ENCODE data around the gene GVQW3.

DNA sequence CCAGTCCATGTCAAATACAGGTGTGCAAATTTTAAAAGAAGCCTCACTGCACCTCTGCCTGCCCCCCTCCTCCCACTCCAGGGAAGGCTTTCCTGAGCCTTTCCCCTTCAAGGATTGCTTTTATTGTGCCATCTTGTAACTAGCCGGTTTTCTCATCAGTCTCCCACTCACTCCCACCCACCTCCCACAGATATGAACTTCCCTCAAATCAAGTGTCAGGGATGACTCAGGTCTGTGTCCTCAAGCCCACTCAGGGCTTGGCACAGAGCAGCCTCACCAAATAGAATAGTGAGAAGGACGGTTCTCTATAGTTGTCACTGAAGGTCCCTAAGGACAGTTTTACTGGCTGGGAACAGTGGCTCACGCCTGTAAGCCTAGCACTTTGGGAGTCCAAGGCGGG is 43.2 kb upstream of the GVQW3 start:
- no peak for TF ChIP-seq NR2C2 (CRISPR knock-in tag; IDR thresholded peaks at IDR 0.05)
- no peak for TF ChIP-seq FOXK1 (CRISPR knock-in tag; IDR thresholded peaks at IDR 0.05)
- TF ChIP-seq, protein P1, sequence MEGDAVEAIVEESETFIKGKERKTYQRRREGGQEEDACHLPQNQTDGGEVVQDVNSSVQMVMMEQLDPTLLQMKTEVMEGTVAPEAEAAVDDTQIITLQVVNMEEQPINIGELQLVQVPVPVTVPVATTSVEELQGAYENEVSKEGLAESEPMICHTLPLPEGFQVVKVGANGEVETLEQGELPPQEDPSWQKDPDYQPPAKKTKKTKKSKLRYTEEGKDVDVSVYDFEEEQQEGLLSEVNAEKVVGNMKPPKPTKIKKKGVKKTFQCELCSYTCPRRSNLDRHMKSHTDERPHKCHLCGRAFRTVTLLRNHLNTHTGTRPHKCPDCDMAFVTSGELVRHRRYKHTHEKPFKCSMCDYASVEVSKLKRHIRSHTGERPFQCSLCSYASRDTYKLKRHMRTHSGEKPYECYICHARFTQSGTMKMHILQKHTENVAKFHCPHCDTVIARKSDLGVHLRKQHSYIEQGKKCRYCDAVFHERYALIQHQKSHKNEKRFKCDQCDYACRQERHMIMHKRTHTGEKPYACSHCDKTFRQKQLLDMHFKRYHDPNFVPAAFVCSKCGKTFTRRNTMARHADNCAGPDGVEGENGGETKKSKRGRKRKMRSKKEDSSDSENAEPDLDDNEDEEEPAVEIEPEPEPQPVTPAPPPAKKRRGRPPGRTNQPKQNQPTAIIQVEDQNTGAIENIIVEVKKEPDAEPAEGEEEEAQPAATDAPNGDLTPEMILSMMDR (IDR thresholded peaks at IDR 0.05): no peak
- TF ChIP-seq ZBTB21 (CRISPR knock-in tag; IDR thresholded peaks at IDR 0.05; ENCODE audit: borderline replicate concordance): no peak
- no peak for TF ChIP-seq RELA (CRISPR knock-in tag; IDR thresholded peaks at IDR 0.05; ENCODE audit: borderline replicate concordance)
- no peak for TF ChIP-seq TEAD1 (CRISPR knock-in tag; IDR thresholded peaks at IDR 0.05)
- TF ChIP-seq, protein P2, sequence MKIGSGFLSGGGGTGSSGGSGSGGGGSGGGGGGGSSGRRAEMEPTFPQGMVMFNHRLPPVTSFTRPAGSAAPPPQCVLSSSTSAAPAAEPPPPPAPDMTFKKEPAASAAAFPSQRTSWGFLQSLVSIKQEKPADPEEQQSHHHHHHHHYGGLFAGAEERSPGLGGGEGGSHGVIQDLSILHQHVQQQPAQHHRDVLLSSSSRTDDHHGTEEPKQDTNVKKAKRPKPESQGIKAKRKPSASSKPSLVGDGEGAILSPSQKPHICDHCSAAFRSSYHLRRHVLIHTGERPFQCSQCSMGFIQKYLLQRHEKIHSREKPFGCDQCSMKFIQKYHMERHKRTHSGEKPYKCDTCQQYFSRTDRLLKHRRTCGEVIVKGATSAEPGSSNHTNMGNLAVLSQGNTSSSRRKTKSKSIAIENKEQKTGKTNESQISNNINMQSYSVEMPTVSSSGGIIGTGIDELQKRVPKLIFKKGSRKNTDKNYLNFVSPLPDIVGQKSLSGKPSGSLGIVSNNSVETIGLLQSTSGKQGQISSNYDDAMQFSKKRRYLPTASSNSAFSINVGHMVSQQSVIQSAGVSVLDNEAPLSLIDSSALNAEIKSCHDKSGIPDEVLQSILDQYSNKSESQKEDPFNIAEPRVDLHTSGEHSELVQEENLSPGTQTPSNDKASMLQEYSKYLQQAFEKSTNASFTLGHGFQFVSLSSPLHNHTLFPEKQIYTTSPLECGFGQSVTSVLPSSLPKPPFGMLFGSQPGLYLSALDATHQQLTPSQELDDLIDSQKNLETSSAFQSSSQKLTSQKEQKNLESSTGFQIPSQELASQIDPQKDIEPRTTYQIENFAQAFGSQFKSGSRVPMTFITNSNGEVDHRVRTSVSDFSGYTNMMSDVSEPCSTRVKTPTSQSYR (CRISPR knock-in tag; IDR thresholded peaks at IDR 0.05): no peak
- no peak for TF ChIP-seq ZNF317 (CRISPR knock-in tag; IDR thresholded peaks at IDR 0.05; ENCODE audit: borderline replicate concordance, low read depth)
- no peak for TF ChIP-seq ZNF121 (CRISPR knock-in tag; IDR thresholded peaks at IDR 0.05)
- no peak for TF ChIP-seq MXD4 (CRISPR knock-in tag; IDR thresholded peaks at IDR 0.05; ENCODE audit: borderline replicate concordance)
- TF ChIP-seq, protein P3, sequence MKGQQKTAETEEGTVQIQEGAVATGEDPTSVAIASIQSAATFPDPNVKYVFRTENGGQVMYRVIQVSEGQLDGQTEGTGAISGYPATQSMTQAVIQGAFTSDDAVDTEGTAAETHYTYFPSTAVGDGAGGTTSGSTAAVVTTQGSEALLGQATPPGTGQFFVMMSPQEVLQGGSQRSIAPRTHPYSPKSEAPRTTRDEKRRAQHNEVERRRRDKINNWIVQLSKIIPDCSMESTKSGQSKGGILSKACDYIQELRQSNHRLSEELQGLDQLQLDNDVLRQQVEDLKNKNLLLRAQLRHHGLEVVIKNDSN (CRISPR knock-in tag; IDR thresholded peaks at IDR 0.05): no peak

Data from WTC11 (cell line).